A673 (cell line): ENCODE results near the gene NAT8L. TPM values are rescaled to one million over a fixed set of nuclear protein-coding genes. Genes with fewer than 3 reads are reported as not detected.
"Not testable (repeated sequence)": the region's sequence is repeated elsewhere in the genome, so short reads cannot be mapped to it uniquely, and the experiment has no call there.

Source experiments
- BruUV-seq: library from RNA; stranded (reverse); fragments of 400-500 nt; replicated peaks from 2 replicates; lab custom pipeline; 2021; lab: Mats Ljungman, UMichigan
- CTCF ChIA-PET: fragments of 300-600 bp; sonication (Branson Sonifier 250); formaldehyde crosslinking; loops from one replicate; lab custom pipeline; 2022; ENCODE audit warnings: antibody characterized with exemption; lab: Charles Lee
- POLR2A ChIA-PET: fragments of 300-600 bp; sonication (Branson Sonifier 250); formaldehyde crosslinking; loops from one replicate; lab custom pipeline; 2022; ENCODE audit warnings: antibody characterized with exemption; ENCODE audit not compliant: low non-redundant PET; lab: Charles Lee
- DNase-seq: peaks from one replicate; pipeline ENCODE4 v3.0.0-alpha.2; 2015; ENCODE audit warnings: low spot score
- H3K27ac ChIP-seq: fragments of 200-600 bp; sonication (generic); 2 replicates; pipeline ENCODE4 v1.5.1; 2016; ENCODE audit warnings: mixed run types, low read depth, mild to moderate bottlenecking, mixed read lengths, antibody characterized with exemption, low read length; ENCODE audit not compliant: poor library complexity, severe bottlenecking
- H3K27me3 ChIP-seq: fragments of 200-600 bp; sonication (generic); replicated peaks from 2 replicates; pipeline ENCODE4 v1.6.1; 2017; ENCODE audit warnings: mixed run types, low read depth, mild to moderate bottlenecking, mixed read lengths, antibody characterized with exemption, low read length; ENCODE audit not compliant: insufficient read depth, poor library complexity
- H3K36me3 ChIP-seq: fragments of 200-600 bp; sonication (generic); 2 replicates; pipeline ENCODE4 v1.6.1; 2016; ENCODE audit warnings: mixed run types, mild to moderate bottlenecking, mixed read lengths, antibody characterized with exemption, low read length; ENCODE audit not compliant: insufficient read depth, poor library complexity, severe bottlenecking
- H3K4me1 ChIP-seq: fragments of 200-600 bp; sonication (generic); 2 replicates; pipeline ENCODE4 v1.6.1; 2017; ENCODE audit warnings: mixed run types, mild to moderate bottlenecking, mixed read lengths, antibody characterized with exemption, low read length; ENCODE audit not compliant: insufficient read depth, poor library complexity, severe bottlenecking
- H3K4me3 ChIP-seq: fragments of 200-600 bp; sonication (generic); 2 replicates; pipeline ENCODE4 v1.5.1; 2016; ENCODE audit warnings: low read depth, mixed run types, mild to moderate bottlenecking, mixed read lengths, low read length; ENCODE audit not compliant: poor library complexity, severe bottlenecking
- H3K9me3 ChIP-seq: fragments of 200-600 bp; sonication (generic); 2 replicates; pipeline ENCODE4 v1.6.1; 2016; ENCODE audit warnings: mixed run types, low read depth, mild to moderate bottlenecking, mixed read lengths, antibody characterized with exemption, low read length; ENCODE audit not compliant: poor library complexity, severe bottlenecking
- CTCF ChIP-seq: fragments of 300-800, 200-600 bp; sonication (generic); conservative IDR thresholded peaks from 2 replicates; pipeline ENCODE4 v1.5.1; 2017; ENCODE audit warnings: low read depth, mild to moderate bottlenecking, antibody characterized with exemption, low read length, moderate library complexity, mixed read lengths
- EZH2 ChIP-seq: fragments of 200-600 bp; sonication (generic); IDR thresholded peaks from 2 replicates; pipeline ENCODE4 v1.6.1; 2017; ENCODE audit warnings: borderline replicate concordance, low read depth, mild to moderate bottlenecking, mixed read lengths, antibody characterized with exemption, low read length; ENCODE audit not compliant: poor library complexity, severe bottlenecking
- intact Hi-C: fragments of 100-400 bp; cut with micrococcal nuclease; formaldehyde crosslinking; loops from one replicate; pipeline ENCODE4 v1.10.0; 2022; ENCODE audit not compliant: unreplicated experiment
- total RNA-seq: library from RNA; stranded (reverse); gene quantifications from 2 replicates; pipeline ENCODE4 v1.2.3, GENCODE V29; 2021

The NAT8L gene
- total RNA-seq, 1 experiment from 2014 or later, result 2.5 TPM

- CTCF ChIA-PET, H3K27ac ChIP-seq, H3K36me3 ChIP-seq, H3K9me3 ChIP-seq, intact Hi-C loops, BruUV-seq, H3K4me3 ChIP-seq, H3K27me3 ChIP-seq, DNase-seq, H3K4me1 ChIP-seq, POLR2A ChIA-PET: not testable (repeated sequence)
These were observed 28.0 kb upstream of the NAT8L start for GRCh38 chr4:2031161-2031560.

- intact Hi-C loops, result no loop called here
- Histone ChIP-seq H3K27ac (no peak overlapping the region), H3K9me3 (no peaks in the 10 kb centered on the region), H3K36me3 (no peaks in the 10 kb centered on the region), H3K4me1 (peaks cover 4% of the 10 kb centered on the region), H3K4me3 (no peak overlapping the region), H3K27me3 (peaks cover 31% of the 10 kb centered on the region)
- TF ChIP-seq EZH2, result no peak
- no peak for TF ChIP-seq CTCF
- ChIA-PET CTCF (no interaction called here), POLR2A (no interaction called here)
- BruUV-seq, result no TSS peak
- no peak for DNase-seq
These were observed 22.8 kb upstream of the NAT8L start for GRCh38 chr4:2036327-2036726.

GRCh38 chr4:2036866-2037265 lies 22.3 kb upstream of the NAT8L start:
- H3K27me3 ChIP-seq, result peaks cover 35% of the 10 kb centered on the region
- ChIA-PET CTCF (no interaction called here), POLR2A (no interaction called here)
- intact Hi-C loops, result no loop called here
- no peaks in the 10 kb centered on the region for H3K9me3 ChIP-seq
- DNase-seq, result no peak
- H3K4me3 ChIP-seq, result no peak overlapping the region
- peaks cover 6% of the 10 kb centered on the region for H3K4me1 ChIP-seq
- TF ChIP-seq CTCF, result no peak
- H3K36me3 ChIP-seq, result no peaks in the 10 kb centered on the region
- BruUV-seq, result no TSS peak
- H3K27ac ChIP-seq, result no peak overlapping the region

GRCh38 chr4:2040391-2041238 lies 18.5 kb upstream of the NAT8L start:
- H3K4me3 ChIP-seq, result peak overlapping the region; percentile 60
- no peaks in the 10 kb centered on the region for H3K9me3 ChIP-seq
- no TSS peak for BruUV-seq
- H3K27ac ChIP-seq, result no peak overlapping the region
- ChIA-PET CTCF (interaction anchor here (0.6 kb wide), 1 partner anchor 694 kb away, joined by 3 read pairs; the partner anchor contains the start of gene UVSSA), POLR2A (no interaction called here)
- peaks cover 6% of the 10 kb centered on the region for H3K4me1 ChIP-seq
- no peaks in the 10 kb centered on the region for H3K36me3 ChIP-seq
- H3K27me3 ChIP-seq, result peaks cover 35% of the 10 kb centered on the region
- DNase-seq, result no peak
- no peak for TF ChIP-seq CTCF
- TF ChIP-seq EZH2, result no peak
- intact Hi-C loops, result no loop called here
